HepG2 (cell line): ENCODE results near the gene M1AP. TPM values are rescaled to one million over a fixed set of nuclear protein-coding genes. Genes with fewer than 3 reads are reported as not detected.
A peak's percentile ranks its signal among the peaks of the same experiment; 100 is the strongest.

Experiments
- ATAC-seq: fragments of 200-7000 bp; cut with Tn5 transposase; 3 replicates; pipeline ENCODE4 v1.9.1; 2020; ENCODE audit warnings: mild to moderate bottlenecking, moderate library complexity
- BruUV-seq: library from RNA; stranded (reverse); fragments of 400-500 nt; replicated peaks from 2 replicates; lab custom pipeline; 2021; lab: Mats Ljungman, UMichigan
- CTCF ChIA-PET: fragments of 300-600 bp; formaldehyde crosslinking; extraction: SDS; loops from one replicate; lab custom pipeline; 2021; ENCODE audit warnings: low total read pairs, inconsistent platforms, low intra/inter-chr PET ratio; lab: Yijun Ruan, JAX
- POLR2A ChIA-PET: fragments of 350-600 bp; sonication (Branson Sonifier 250); formaldehyde crosslinking; loops from one replicate; lab custom pipeline; 2020; ENCODE audit warnings: antibody characterized with exemption, inconsistent platforms; lab: Yijun Ruan, JAX
- DNase-seq: peaks from one replicate; pipeline ENCODE4 v3.0.0-alpha.2; 2015; ENCODE audit warnings: low spot score
- FAIRE-seq: peaks from 3 replicates; lab custom pipeline; 2011; peaks lifted over from hg19 to GRCh38; lab: Jason Lieb, UNC
- H2AFZ ChIP-seq: one replicate; pipeline ENCODE4 v1.6.1; 2011; ENCODE audit warnings: low read length, inconsistent platforms
- H3K27ac ChIP-seq: fragments of 300-600 bp; 3 replicates; pipeline ENCODE4 v1.8.0; 2011; ENCODE audit warnings: mixed run types, mild to moderate bottlenecking, mixed read lengths, low read length, inconsistent platforms; ENCODE audit not compliant: insufficient read depth; ENCODE audit errors: extremely low read length
- H3K27me3 ChIP-seq, 2 experiments: fragments of 200-600 bp in 1 of 2; 2 replicates in 1 of 2; 3 replicates in 1 of 2; pipeline versions ENCODE4 v1.6.0 to v1.8.0; 2011; ENCODE audit warnings: low read length in 2 of 2, mild to moderate bottlenecking in 2 of 2, moderate library complexity in 2 of 2, inconsistent platforms in 1 of 2; ENCODE audit not compliant: insufficient read depth in 2 of 2, control insufficient read depth in 1 of 2
- H3K36me3 ChIP-seq, 2 experiments: fragments of 200-600 bp in 1 of 2; replicated peaks in 1 of 2; 2 replicates in 1 of 2; 3 replicates in 1 of 2; pipeline versions ENCODE4 v1.5.1 to v1.8.0; 2011; ENCODE audit warnings: low read length in 2 of 2, inconsistent platforms in 1 of 2; ENCODE audit not compliant: insufficient read depth in 2 of 2, control insufficient read depth in 1 of 2
- H3K4me1 ChIP-seq: 2 replicates; pipeline ENCODE4 v1.5.1; 2012; ENCODE audit warnings: low read length, inconsistent platforms; ENCODE audit not compliant: insufficient read depth
- H3K4me2 ChIP-seq: 2 replicates; pipeline ENCODE4 v1.6.0; 2011; ENCODE audit warnings: low read depth, low read length, inconsistent platforms
- H3K4me3 ChIP-seq, 3 experiments: fragments of 200-600 bp in 1 of 3; sonication (generic), shearing (Covaris generic) in 1 of 3; replicated peaks in 1 of 3; 2 replicates each; pipeline ENCODE4 v1.5.1; 2011 to 2016; ENCODE audit warnings: low read length in 3 of 3, inconsistent platforms in 2 of 3, low read depth in 2 of 3, mild to moderate bottlenecking in 2 of 3, control low read depth in 1 of 3, mixed read lengths in 1 of 3; ENCODE audit not compliant: insufficient read depth in 1 of 3
- H3K79me2 ChIP-seq: one replicate; pipeline ENCODE4 v1.6.1; 2011; ENCODE audit warnings: low read length, inconsistent platforms; ENCODE audit not compliant: insufficient read depth
- H3K9ac ChIP-seq: 2 replicates; pipeline ENCODE4 v1.6.0; 2011; ENCODE audit warnings: mild to moderate bottlenecking, low read depth, low read length, inconsistent platforms; ENCODE audit not compliant: insufficient read depth
- H3K9me3 ChIP-seq: 2 replicates; pipeline ENCODE4 v1.5.1; 2012; ENCODE audit warnings: mild to moderate bottlenecking, low read length
- H4K20me1 ChIP-seq: 2 replicates; pipeline ENCODE4 v1.6.0; 2011; ENCODE audit warnings: inconsistent platforms, mild to moderate bottlenecking, low read length, moderate library complexity; ENCODE audit not compliant: insufficient read depth
- GPN1 ChIP-seq: sonication (generic); formaldehyde crosslinking; IDR thresholded peaks from 2 replicates; pipeline ENCODE4 v1.5.1; 2020; ENCODE audit warnings: missing genetic modification reagents, borderline replicate concordance
- LRRFIP1 ChIP-seq: sonication (generic); formaldehyde crosslinking; conservative IDR thresholded peaks from 2 replicates; pipeline ENCODE4 v1.4.0; 2020; ENCODE audit warnings: missing genetic modification reagents
- ONECUT2 ChIP-seq: sonication (generic); formaldehyde crosslinking; IDR thresholded peaks from 2 replicates; pipeline ENCODE4 v1.4.0; 2020; ENCODE audit warnings: missing genetic modification reagents
- PAXIP1 ChIP-seq: sonication (generic); formaldehyde crosslinking; conservative IDR thresholded peaks from 2 replicates; pipeline ENCODE4 v1.4.0; 2020; ENCODE audit warnings: mild to moderate bottlenecking, missing genetic modification reagents, moderate library complexity
- POLR2A ChIP-seq, 2 experiments: IDR thresholded peaks; 2 replicates each; pipeline ENCODE4 v1.6.1; 2011; ENCODE audit warnings: low read depth in 2 of 2, low read length in 2 of 2, mild to moderate bottlenecking in 1 of 2, moderate library complexity in 1 of 2; ENCODE audit not compliant: insufficient read depth in 1 of 2
- POLR2AphosphoS5 ChIP-seq: IDR thresholded peaks from 2 replicates; pipeline ENCODE4 v1.6.1; 2012; ENCODE audit warnings: low read depth, low read length
- SCMH1 ChIP-seq: sonication (generic); formaldehyde crosslinking; IDR thresholded peaks from 2 replicates; pipeline ENCODE4 v1.9.0; 2021; ENCODE audit warnings: missing genetic modification reagents, mild to moderate bottlenecking, borderline replicate concordance
- ZFAT ChIP-seq: sonication (generic); formaldehyde crosslinking; conservative IDR thresholded peaks from 2 replicates; pipeline ENCODE4 v1.8.1; 2023; ENCODE audit warnings: missing genetic modification reagents, inconsistent platforms
- ZNF138 ChIP-seq: sonication (generic); formaldehyde crosslinking; IDR thresholded peaks from 2 replicates; pipeline ENCODE4 v1.5.0; 2020; ENCODE audit warnings: mild to moderate bottlenecking, low read depth, missing genetic modification reagents
- ZNF160 ChIP-seq: sonication (generic); formaldehyde crosslinking; IDR thresholded peaks from 2 replicates; pipeline ENCODE4 v1.8.0; 2022; ENCODE audit warnings: mild to moderate bottlenecking, inconsistent platforms, missing genetic modification reagents
- ZNF660 ChIP-seq: sonication (generic); formaldehyde crosslinking; IDR thresholded peaks from 2 replicates; pipeline ENCODE4 v1.5.1; 2020; ENCODE audit warnings: mild to moderate bottlenecking, low read depth, missing genetic modification reagents, borderline replicate concordance
- WGBS: methylation state at CpG from one replicate; pipeline ENCODE4 v1.1.6; 2017; ENCODE audit warnings: low lambda C conversion rate; 5-methylcytosine and 5-hydroxymethylcytosine counted together
- in situ Hi-C: cut with HindIII; loops from 2 replicates; pipeline ENCODE4 v1.10.0; 2017; ENCODE audit warnings: low pct_unique_long_range_greater_than_20kb; ENCODE audit not compliant: extremely low pct_ligation_motif_present
- intact Hi-C: fragments of 100-400 bp; cut with micrococcal nuclease; formaldehyde crosslinking; loops from one replicate; pipeline ENCODE4 v1.10.0; 2022; ENCODE audit not compliant: unreplicated experiment
- polyA plus RNA-seq, 8 experiments: library from polyadenylated mRNA; depleted of rRNA in 3 of 8; stranded (reverse) in 7 of 8; unstranded in 1 of 8; fragments of >200 nt; fragmentation: Illumina TruSeq in 4 of 8; extraction: Trizol in 4 of 8; gene quantifications; 2 replicates each; pipeline versions ENCODE4 v1.2.1 to v1.2.3, GENCODE V29; 2011 to 2016; ENCODE audit warnings: low read depth in 4 of 8, missing spikeins in 1 of 8, mixed read lengths in 1 of 8; ENCODE audit not compliant: insufficient read depth in 1 of 8
- total RNA-seq, 5 experiments: library from RNA; depleted of rRNA; stranded (reverse); fragments of >200 nt; fragmentation: Illumina TruSeq; extraction: Trizol; gene quantifications; 2 replicates each; pipeline ENCODE4 v1.2.3, GENCODE V29; 2016; ENCODE audit warnings: low read depth in 1 of 5
- TF ChIP-seq, protein P1 (sequence below): IDR thresholded peaks from 2 replicates; pipeline ENCODE4 v1.6.1; 2016; ENCODE audit warnings: low read depth, control low read depth

Gene M1AP
- total and polyA plus RNA-seq, 2 of the 13 experiments (the other 11 are each of a cell fraction or from before 2014, with no cell fraction given), result not detected

GRCh38 chr2:74533464-74533863 is 114.7 kb downstream of the M1AP start:
- no peak for FAIRE-seq
- CTCF ChIA-PET, result interaction anchor here (2.4 kb wide), 1 partner anchor 50 kb away, joined by 19 read pairs; the partner anchor contains the start of genes CCDC142 and TTC31
- no peak for ATAC-seq
- TF ChIP-seq LRRFIP1, result no peak
- 0 out of 4 replicates have a peak, but pooled peaks of 1 of the 2 experiments have one; percentile 20 for TF ChIP-seq POLR2A (IDR thresholded peaks at IDR 0.05; ENCODE audit: insufficient read depth in 1 of 2, low read depth in 2 of 2, low read length in 2 of 2)
- TF ChIP-seq SCMH1, result no peak
- TF ChIP-seq ONECUT2 (CRISPR knock-in tag), result no peak
- no peak for TF ChIP-seq GPN1 (CRISPR knock-in tag)
- no peak for TF ChIP-seq ZNF660
- TF ChIP-seq, protein P1, sequence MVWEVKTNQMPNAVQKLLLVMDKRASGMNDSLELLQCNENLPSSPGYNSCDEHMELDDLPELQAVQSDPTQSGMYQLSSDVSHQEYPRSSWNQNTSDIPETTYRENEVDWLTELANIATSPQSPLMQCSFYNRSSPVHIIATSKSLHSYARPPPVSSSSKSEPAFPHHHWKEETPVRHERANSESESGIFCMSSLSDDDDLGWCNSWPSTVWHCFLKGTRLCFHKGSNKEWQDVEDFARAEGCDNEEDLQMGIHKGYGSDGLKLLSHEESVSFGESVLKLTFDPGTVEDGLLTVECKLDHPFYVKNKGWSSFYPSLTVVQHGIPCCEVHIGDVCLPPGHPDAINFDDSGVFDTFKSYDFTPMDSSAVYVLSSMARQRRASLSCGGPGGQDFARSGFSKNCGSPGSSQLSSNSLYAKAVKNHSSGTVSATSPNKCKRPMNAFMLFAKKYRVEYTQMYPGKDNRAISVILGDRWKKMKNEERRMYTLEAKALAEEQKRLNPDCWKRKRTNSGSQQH (CRISPR knock-in tag), result no peak
- TF ChIP-seq ZNF138 (CRISPR knock-in tag), result no peak
- no peak for TF ChIP-seq ZFAT (CRISPR knock-in tag)
- TF ChIP-seq PAXIP1 (CRISPR knock-in tag), result no peak
- peak; percentile 15; the same call in 1 of the 2 replicates for TF ChIP-seq POLR2AphosphoS5
- TF ChIP-seq ZNF160 (CRISPR knock-in tag), result no peak
- no TSS peak for BruUV-seq
- Histone ChIP-seq H3K36me3 (peaks cover 7 to 12% of the 10 kb centered on the region in 2 experiments; a peak in 3 of 5 replicates), H3K4me1 (peaks cover 20% of the 10 kb centered on the region), H2AFZ (no peak overlapping the region), H3K4me3 (no peak overlapping the region), H3K79me2 (peaks cover 15% of the 10 kb centered on the region), H3K27ac (no peak overlapping the region), H3K9me3 (no peaks in the 10 kb centered on the region), H3K9ac (no peak overlapping the region), H3K27me3 (peaks cover 4 to 23% of the 10 kb centered on the region in 2 experiments; a peak in 3 of 5 replicates), H3K4me2 (no peak overlapping the region), H4K20me1 (no peaks in the 10 kb centered on the region)
- DNase-seq, result no peak
- intact Hi-C loops, result no loop called here
- in situ Hi-C loops, result no loop called here
- POLR2A ChIA-PET, result interaction anchor here (3.0 to 5.9 kb wide), 2 partner anchors 32 to 51 kb away, joined by 17 to 76 read pairs; partner anchors contain the start of genes CCDC142, LBX2 and TTC31
- 90% methylated on average over 4 of the region's 4 CpGs for WGBS
